ENCODE measurements around the gene USP3.

- no peak for TF ChIP-seq CTCF (IDR thresholded peaks at IDR 0.05)
- TF ChIP-seq POLR2A (IDR thresholded peaks at IDR 0.05), result no peak
Observed at GRCh38 chr15:63636518-63637061, 132.2 kb downstream of the USP3 start.
